ENCODE results near the gene FAM174C.

The FAM174C gene

DNA sequence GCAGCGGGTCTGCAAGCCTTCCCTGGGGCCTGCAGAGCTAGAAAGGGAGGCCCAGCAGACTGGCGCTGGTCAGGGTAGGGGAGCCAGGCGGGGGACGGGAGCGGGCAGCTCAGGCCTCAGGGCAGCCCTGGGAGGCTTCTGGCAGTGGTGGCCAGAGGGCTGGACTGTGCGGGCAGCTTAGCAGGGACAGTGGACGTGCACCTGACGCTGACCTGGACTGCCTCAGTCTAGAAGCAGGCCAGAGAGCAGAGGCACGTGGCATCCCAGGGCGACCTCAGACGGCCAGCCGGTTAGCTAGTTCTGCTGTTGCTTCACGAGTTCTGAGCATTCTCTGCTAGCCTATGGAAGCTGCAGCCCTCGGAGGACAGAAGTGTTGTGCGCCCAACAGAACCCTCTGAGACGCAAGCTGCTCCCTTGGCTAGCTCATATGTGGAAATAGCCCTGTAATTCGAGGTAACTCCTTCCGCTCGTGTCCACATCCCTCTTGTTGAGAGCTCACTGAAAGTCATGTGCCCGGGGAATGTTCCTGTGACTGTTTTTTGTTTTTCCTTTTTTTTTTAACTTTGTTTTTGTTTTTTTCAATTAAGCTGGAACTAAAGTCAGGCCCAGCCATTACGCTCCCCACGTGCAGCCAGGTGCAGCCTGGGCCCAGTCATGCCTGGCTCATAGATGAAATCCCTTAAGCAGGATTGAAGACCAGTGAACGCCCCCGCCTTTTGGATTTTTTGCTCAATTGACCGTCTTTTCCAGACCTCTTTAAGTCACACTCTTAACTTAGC, 1.9 kb upstream of the FAM174C start:
- TF ChIP-seq, protein P1, sequence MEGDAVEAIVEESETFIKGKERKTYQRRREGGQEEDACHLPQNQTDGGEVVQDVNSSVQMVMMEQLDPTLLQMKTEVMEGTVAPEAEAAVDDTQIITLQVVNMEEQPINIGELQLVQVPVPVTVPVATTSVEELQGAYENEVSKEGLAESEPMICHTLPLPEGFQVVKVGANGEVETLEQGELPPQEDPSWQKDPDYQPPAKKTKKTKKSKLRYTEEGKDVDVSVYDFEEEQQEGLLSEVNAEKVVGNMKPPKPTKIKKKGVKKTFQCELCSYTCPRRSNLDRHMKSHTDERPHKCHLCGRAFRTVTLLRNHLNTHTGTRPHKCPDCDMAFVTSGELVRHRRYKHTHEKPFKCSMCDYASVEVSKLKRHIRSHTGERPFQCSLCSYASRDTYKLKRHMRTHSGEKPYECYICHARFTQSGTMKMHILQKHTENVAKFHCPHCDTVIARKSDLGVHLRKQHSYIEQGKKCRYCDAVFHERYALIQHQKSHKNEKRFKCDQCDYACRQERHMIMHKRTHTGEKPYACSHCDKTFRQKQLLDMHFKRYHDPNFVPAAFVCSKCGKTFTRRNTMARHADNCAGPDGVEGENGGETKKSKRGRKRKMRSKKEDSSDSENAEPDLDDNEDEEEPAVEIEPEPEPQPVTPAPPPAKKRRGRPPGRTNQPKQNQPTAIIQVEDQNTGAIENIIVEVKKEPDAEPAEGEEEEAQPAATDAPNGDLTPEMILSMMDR (IDR thresholded peaks at IDR 0.05; ENCODE audit: low read length), result no peak
- no peak for TF ChIP-seq EZH2 (IDR thresholded peaks at IDR 0.05; ENCODE audit: borderline replicate concordance, low read length)
- Histone ChIP-seq H3K9me3 (ENCODE audit: low read length) (no peaks in the 10 kb centered on the region), H3K9me2 (ENCODE audit: low read depth, low read length) (no peaks in the 10 kb centered on the region), H3K4me3 (ENCODE audit: low read depth, low read length, poor library complexity, severe bottlenecking) (no peak overlapping the region), H3K4me2 (ENCODE audit: low read length) (no peak overlapping the region), H4K20me1 (ENCODE audit: insufficient read depth, low read length) (no peaks in the 10 kb centered on the region), H2AFZ (ENCODE audit: low read length) (no peak overlapping the region), H3K27me3 (ENCODE audit: insufficient read depth, low read length) (no peaks in the 10 kb centered on the region), H3K79me2 (ENCODE audit: insufficient read depth, low read length) (peaks cover 16% of the 10 kb centered on the region), H3K4me1 (ENCODE audit: insufficient read depth, low read length, severe bottlenecking) (peaks cover 65% of the 10 kb centered on the region), H3K9ac (ENCODE audit: low read length) (no peak overlapping the region), H3K36me3 (ENCODE audit: insufficient read depth, low read length) (peaks cover 72% of the 10 kb centered on the region), H3K27ac (ENCODE audit: low read depth, low read length, poor library complexity, severe bottlenecking) (peak overlapping the region; percentile 22), H3F3A (ENCODE audit: insufficient read depth, low read length) (peaks cover 16% of the 10 kb centered on the region)

DNA sequence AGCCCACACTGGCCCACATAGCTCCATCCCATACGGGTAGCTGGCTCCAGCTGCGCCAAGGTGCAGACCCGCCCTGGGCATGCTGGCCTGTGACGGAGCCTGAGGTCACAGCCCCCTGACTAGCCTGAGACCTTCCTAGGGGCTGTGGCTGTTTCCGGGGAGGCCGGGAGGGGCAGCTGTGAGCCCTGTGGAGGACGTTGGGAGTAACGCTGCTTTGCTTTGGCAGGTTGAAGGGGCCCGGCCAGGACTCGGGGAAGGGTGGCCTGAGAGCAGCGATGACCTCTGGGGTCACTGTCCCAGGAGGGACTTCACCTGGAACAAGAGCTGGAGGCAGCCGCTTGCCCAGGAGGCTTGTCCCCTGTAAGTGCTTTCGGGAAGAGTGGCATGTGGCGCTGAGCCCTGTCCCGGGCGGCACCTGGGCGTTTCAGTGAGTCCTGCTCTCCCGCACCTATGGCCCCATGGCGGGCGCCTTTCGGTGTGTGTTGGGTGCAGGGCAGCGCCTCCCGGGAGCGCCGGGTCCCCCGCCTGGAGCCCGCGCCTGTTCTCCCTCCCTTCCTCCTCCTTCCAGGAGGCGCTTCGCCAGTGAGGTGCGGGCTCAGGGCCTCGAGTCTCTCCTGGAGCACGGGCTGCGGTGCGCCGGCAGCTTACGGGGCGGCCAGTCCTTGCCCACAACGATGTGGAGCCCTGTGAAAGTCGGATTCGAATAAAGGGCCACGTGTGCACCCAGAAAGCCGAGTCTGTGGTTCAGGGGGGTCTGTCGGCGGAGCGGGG, 1.1 kb upstream of the FAM174C start:
- H3K9ac ChIP-seq (ENCODE audit: low read length), result peak overlapping the region; percentile 75; the same call in 1 of the 2 replicates
- no peak overlapping the region for H2AFZ ChIP-seq (ENCODE audit: low read length)
- no peaks in the 10 kb centered on the region for H4K20me1 ChIP-seq (ENCODE audit: insufficient read depth, low read length)
- peak overlapping the region; percentile 22 for H3K27ac ChIP-seq (ENCODE audit: low read depth, low read length, poor library complexity, severe bottlenecking)
- TF ChIP-seq, protein P1 (IDR thresholded peaks at IDR 0.05; ENCODE audit: low read length), result no peak
- TF ChIP-seq EZH2 (IDR thresholded peaks at IDR 0.05; ENCODE audit: borderline replicate concordance, low read length), result no peak
- H3K4me1 ChIP-seq (ENCODE audit: insufficient read depth, low read length, severe bottlenecking), result peaks cover 60% of the 10 kb centered on the region
- no peaks in the 10 kb centered on the region for H3K9me3 ChIP-seq (ENCODE audit: low read length)
- peak overlapping the region; percentile 62 for H3K4me2 ChIP-seq (ENCODE audit: low read length)
- no peaks in the 10 kb centered on the region for H3K27me3 ChIP-seq (ENCODE audit: insufficient read depth, low read length)
- H3F3A ChIP-seq (ENCODE audit: insufficient read depth, low read length), result peaks cover 16% of the 10 kb centered on the region
- H3K79me2 ChIP-seq (ENCODE audit: insufficient read depth, low read length), result peaks cover 16% of the 10 kb centered on the region
- H3K36me3 ChIP-seq (ENCODE audit: insufficient read depth, low read length), result peaks cover 80% of the 10 kb centered on the region
- no peaks in the 10 kb centered on the region for H3K9me2 ChIP-seq (ENCODE audit: low read depth, low read length)
- H3K4me3 ChIP-seq (ENCODE audit: low read depth, low read length, poor library complexity, severe bottlenecking), result peak overlapping the region; percentile 84

DNA sequence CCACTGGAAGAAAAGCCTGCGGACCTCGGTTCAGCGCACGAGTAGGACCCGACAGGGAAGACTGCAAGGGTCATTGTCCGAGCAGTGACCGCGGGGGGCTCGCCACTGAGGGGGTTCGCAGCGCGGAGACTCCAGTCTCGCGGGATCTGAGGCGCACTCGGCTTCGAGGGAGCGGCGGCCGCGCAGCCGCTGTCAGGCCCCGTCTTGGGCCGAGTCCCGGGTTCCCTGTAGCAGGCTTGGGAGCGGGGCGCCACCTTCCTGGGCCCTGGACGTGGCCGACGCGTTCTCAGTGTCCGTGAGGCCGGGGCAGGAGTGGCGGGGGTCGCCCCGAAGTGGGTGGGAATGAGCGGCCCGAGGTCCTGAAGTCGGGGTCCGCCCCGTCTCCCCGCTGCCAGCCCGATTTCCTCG, 474 bp upstream of the FAM174C start:
- Histone ChIP-seq H3K4me1 (ENCODE audit: insufficient read depth, low read length, severe bottlenecking) (peaks cover 60% of the 10 kb centered on the region), H3K9ac (ENCODE audit: low read length) (peak overlapping the region; percentile 75), H3K9me2 (ENCODE audit: low read depth, low read length) (no peaks in the 10 kb centered on the region), H3K27me3 (ENCODE audit: insufficient read depth, low read length) (no peaks in the 10 kb centered on the region), H2AFZ (ENCODE audit: low read length) (no peak overlapping the region), H3K79me2 (ENCODE audit: insufficient read depth, low read length) (peaks cover 13% of the 10 kb centered on the region), H3K4me3 (ENCODE audit: low read depth, low read length, poor library complexity, severe bottlenecking) (peak overlapping the region; percentile 84), H3K9me3 (ENCODE audit: low read length) (no peaks in the 10 kb centered on the region), H4K20me1 (ENCODE audit: insufficient read depth, low read length) (no peaks in the 10 kb centered on the region), H3K4me2 (ENCODE audit: low read length) (peak overlapping the region; percentile 62), H3K27ac (ENCODE audit: low read depth, low read length, poor library complexity, severe bottlenecking) (peak overlapping the region; percentile 24), H3K36me3 (ENCODE audit: insufficient read depth, low read length) (peaks cover 82% of the 10 kb centered on the region), H3F3A (ENCODE audit: insufficient read depth, low read length) (peaks cover 16% of the 10 kb centered on the region)
- TF ChIP-seq EZH2 (IDR thresholded peaks at IDR 0.05; ENCODE audit: borderline replicate concordance, low read length), result no peak
- TF ChIP-seq, protein P1 (IDR thresholded peaks at IDR 0.05; ENCODE audit: low read length), result no peak

All from OCI-LY1 (cell line).